Activated CD4-positive, alpha-beta memory T cell treated with anti-CD3 and anti-CD28 coated beads for 36 hours (primary cell): Measurements from ENCODE around the gene BCAR1. TPM values are rescaled to one million over a fixed set of nuclear protein-coding genes. Genes with fewer than 3 reads are reported as not detected.
"Not testable (repeated sequence)": the region's sequence is repeated elsewhere in the genome, so short reads cannot be mapped to it uniquely, and the experiment has no call there.

Source experiments
- CTCF ChIA-PET: fragments of 350-600 bp; sonication (Branson Sonifier 250); formaldehyde crosslinking; loops from one replicate; lab custom pipeline; 2021; ENCODE audit warnings: antibody characterized with exemption, inconsistent platforms; lab: Charles Lee
- POLR2A ChIA-PET: fragments of 350-600 bp; sonication (Branson Sonifier 250); formaldehyde crosslinking; loops from one replicate; lab custom pipeline; 2021; ENCODE audit warnings: antibody characterized with exemption; lab: Charles Lee
- DNase-seq: peaks from one replicate; pipeline ENCODE4 v3.0.0-alpha.2; 2020
- H3K27ac Mint-ChIP-seq: one replicate; pipeline ENCODE4 v1.8.0; 2021; ENCODE audit warnings: mixed read lengths
- H3K27me3 Mint-ChIP-seq: one replicate; pipeline ENCODE4 v1.8.0; 2021; ENCODE audit warnings: mixed read lengths
- H3K36me3 Mint-ChIP-seq: one replicate; pipeline ENCODE4 v1.8.0; 2021; ENCODE audit warnings: mixed read lengths
- H3K4me1 Mint-ChIP-seq: one replicate; pipeline ENCODE4 v1.8.0; 2021; ENCODE audit warnings: low read depth, mixed read lengths
- H3K4me3 Mint-ChIP-seq: one replicate; pipeline ENCODE4 v1.8.0; 2021; ENCODE audit warnings: mild to moderate bottlenecking, mixed read lengths
- H3K9me3 Mint-ChIP-seq: one replicate; pipeline ENCODE4 v1.8.0; 2021; ENCODE audit warnings: mixed read lengths
- intact Hi-C: fragments of 100-400 bp; cut with micrococcal nuclease; formaldehyde crosslinking; loops from one replicate; pipeline ENCODE4 v1.15.1; 2023
- total RNA-seq, 2 experiments: library from RNA; stranded (reverse); gene quantifications; one replicate each; pipeline ENCODE4 v1.2.3, GENCODE V29; 2021

The BCAR1 gene
- total RNA-seq, 2 experiments from 2014 or later = 0.78 to 1.1 TPM

- H3K4me3 Mint-ChIP-seq = no peak overlapping the region
- H3K4me1 Mint-ChIP-seq = peaks cover 2% of the 10 kb centered on the region
- no peaks in the 10 kb centered on the region for H3K36me3 Mint-ChIP-seq
- ChIA-PET POLR2A (no interaction called here), CTCF (interaction anchor here (0.9 kb wide), 1 partner anchor 215 kb away, joined by 3 read pairs; the partner anchor contains the start of gene TMEM170A)
- no peaks in the 10 kb centered on the region for H3K9me3 Mint-ChIP-seq
- no peak for DNase-seq
- intact Hi-C loops = no loop called here
- no peak overlapping the region for H3K27ac Mint-ChIP-seq
- peaks cover 30% of the 10 kb centered on the region for H3K27me3 Mint-ChIP-seq
These were observed 2.0 kb downstream of the BCAR1 start for GRCh38 chr16:75249441-75249840.

DNA sequence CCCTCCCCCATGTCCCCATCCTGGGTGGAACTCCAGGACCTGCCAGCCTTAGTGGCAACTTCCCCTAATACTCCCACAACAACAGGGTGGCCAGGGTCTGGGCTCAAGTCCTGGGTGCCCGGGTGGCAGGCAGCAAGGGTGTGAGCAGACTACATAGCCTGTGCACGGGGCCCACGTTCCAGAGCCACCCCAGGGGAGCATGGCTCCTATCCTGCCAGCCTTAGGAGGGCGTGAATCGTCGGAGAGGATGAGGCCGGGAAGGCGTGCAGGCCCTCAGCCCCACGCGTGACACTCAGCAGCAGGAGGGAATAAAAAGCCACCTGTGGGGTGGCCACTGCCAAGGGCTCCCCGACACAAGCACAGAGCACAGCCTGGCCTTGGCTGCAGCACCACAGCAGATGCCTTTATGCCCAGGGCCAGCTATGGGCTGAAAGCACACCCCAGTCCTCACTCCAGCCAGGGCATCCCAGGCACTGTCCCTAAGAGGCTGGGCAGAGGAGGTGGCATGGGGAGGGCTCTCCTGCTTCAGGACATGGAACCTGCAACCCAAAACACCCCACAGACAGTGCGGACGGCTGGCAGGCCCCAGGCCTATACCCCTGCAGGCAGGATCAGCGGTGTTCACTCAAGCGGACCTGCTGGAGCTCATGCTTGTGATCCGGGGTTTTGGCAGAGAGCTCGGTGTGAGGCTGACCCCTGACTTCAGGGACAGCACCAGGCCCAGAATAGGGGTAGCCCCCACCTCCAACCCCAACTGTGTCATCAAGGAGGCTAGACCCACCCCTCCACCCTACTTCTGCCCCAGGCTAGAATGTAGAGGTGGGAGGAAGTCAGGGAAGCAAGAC, 2.7 kb downstream of the BCAR1 start:
- Mint-ChIP-seq H3K36me3 (no peaks in the 10 kb centered on the region), H3K4me1 (peaks cover 2% of the 10 kb centered on the region), H3K9me3 (no peaks in the 10 kb centered on the region), H3K27ac (no peak overlapping the region), H3K27me3 (peaks cover 26% of the 10 kb centered on the region), H3K4me3 (no peak overlapping the region)
- intact Hi-C loops = no loop called here
- ChIA-PET POLR2A (no interaction called here), CTCF (interaction anchor here (3.4 kb wide), 1 partner anchor 15 kb away, joined by 14 read pairs; no protein-coding TSS in a partner anchor)
- no peak for DNase-seq

DNA sequence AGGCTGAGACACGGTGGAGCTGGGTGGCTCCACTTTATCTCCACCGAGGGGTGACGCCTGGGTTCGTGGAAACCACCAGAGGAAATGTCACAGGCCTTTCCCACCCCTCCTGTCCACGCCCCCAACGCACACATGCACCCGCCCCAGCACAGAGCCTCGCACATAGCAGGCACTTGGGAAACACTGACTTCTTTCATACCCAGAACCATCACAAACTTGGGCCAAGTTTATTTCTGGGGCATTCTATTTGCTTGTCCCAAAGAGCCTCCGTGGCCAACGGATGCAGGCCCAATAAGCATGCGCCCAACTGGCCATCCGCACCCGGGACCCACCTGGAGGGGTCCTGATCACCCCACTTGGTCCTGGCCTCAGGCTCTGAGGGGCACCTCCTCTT, 3.3 kb downstream of the BCAR1 start:
- ChIA-PET POLR2A (no interaction called here), CTCF (interaction anchor here (3.4 kb wide), 1 partner anchor 14 kb away, joined by 14 read pairs; no protein-coding TSS in a partner anchor)
- Mint-ChIP-seq H3K27ac (no peak overlapping the region), H3K36me3 (no peaks in the 10 kb centered on the region), H3K4me1 (peaks cover 2% of the 10 kb centered on the region), H3K27me3 (peaks cover 22% of the 10 kb centered on the region), H3K9me3 (no peaks in the 10 kb centered on the region), H3K4me3 (no peak overlapping the region)
- intact Hi-C loops = no loop called here
- DNase-seq = no peak

DNA sequence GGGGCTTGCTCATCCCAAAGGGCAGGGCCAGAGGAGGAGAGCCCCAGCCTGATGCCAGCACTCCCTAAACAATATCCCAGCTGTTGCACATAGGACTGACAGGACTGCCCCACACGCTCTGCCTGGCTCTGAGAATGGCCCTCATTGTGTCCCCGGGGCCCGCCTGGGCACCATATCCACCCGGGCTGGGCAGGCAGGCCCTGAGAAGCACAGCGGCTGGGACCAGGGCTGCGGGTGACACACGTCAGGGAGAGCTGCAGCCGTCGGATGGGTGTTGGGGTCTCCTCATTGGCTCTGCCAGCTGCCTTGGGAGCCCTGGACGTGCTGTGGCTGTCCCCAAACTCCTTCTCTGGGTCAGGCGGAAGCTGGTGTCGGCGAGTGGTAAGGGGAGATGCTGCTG, 4.2 kb downstream of the BCAR1 start:
- no peaks in the 10 kb centered on the region for H3K36me3 Mint-ChIP-seq
- H3K4me3 Mint-ChIP-seq = no peak overlapping the region
- H3K27me3 Mint-ChIP-seq = peaks cover 16% of the 10 kb centered on the region
- DNase-seq = no peak
- no peaks in the 10 kb centered on the region for H3K9me3 Mint-ChIP-seq
- intact Hi-C loops = no loop called here
- peaks cover 2% of the 10 kb centered on the region for H3K4me1 Mint-ChIP-seq
- POLR2A ChIA-PET = no interaction called here
- CTCF ChIA-PET = interaction anchor here (3.4 kb wide), 1 partner anchor 13 kb away, joined by 14 read pairs; no protein-coding TSS in a partner anchor
- H3K27ac Mint-ChIP-seq = no peak overlapping the region

DNA sequence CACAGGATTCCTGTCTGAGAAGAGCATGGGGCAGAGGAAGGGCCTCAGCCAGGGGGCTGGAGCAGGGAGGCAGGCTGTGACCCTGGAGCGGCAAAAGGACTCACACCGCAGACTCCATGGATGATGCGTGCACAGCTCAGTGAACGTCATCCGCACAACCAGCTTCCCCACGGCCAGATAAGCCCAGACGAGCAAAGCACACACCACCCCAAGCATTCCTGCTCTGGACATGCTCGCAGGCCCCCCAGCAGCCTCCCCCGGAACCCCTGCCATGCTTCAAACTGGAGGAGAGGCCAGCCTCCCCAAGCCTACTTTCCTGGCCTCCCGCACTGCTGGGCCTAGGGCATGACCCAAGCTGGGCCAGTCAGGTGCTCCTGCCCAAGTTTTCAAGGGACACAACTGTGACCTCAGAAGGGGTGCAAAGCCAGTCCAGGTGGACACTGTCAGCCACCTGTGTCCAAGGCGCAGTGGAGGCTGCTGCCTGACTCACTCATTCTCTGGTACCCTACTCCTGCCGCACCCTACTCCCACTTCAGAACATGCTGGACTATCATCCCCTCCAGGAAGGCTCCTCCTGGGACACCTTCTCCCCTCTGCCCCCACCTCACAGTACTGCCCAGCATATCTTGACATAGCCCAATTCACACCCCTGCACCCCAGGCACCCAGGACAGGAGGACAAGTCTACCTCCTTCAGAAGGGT, 4.8 kb downstream of the BCAR1 start:
- Mint-ChIP-seq H3K9me3 (no peaks in the 10 kb centered on the region), H3K27me3 (peaks cover 10% of the 10 kb centered on the region), H3K27ac (no peak overlapping the region), H3K4me3 (no peak overlapping the region), H3K4me1 (peaks cover 2% of the 10 kb centered on the region), H3K36me3 (no peaks in the 10 kb centered on the region)
- no peak for DNase-seq
- CTCF ChIA-PET = interaction anchor here (3.4 kb wide), 1 partner anchor 13 kb away, joined by 14 read pairs; no protein-coding TSS in a partner anchor
- POLR2A ChIA-PET = no interaction called here
- intact Hi-C loops = no loop called here

GRCh38 chr16:75244844-75245758, 6.3 kb downstream of the BCAR1 start:
- POLR2A ChIA-PET = no interaction called here
- CTCF ChIA-PET = interaction anchor here (3.4 kb wide), 1 partner anchor 11 kb away, joined by 14 read pairs; no protein-coding TSS in a partner anchor

DNA sequence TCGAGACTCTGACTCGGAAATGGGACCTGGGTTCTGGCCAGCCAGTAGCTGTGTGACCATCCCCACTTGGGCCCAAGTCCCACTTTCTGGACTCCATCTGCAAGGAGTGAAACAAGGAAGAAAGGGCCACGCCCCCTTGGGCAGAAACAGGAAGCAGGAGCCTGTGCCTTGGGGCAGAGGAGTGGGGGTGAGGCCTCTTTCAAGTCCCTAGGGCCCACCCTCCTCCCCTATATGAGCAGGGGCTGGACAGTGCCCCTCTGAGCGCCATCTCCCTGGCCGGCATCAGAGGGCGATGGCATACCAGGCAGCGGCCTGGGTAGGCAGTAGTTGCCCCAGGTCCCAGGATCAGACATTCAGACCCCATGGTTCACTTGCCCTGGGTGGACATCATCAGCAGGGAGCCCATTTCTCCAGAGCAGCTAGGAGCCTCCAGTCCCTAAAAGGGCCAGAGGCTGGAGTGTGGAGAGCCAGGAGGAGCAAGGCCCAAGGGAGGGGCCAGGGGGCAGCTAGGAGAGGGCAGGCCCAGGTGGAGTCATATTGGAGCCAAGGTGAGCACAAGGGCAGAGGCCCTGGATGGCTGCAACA, 7.1 kb downstream of the BCAR1 start:
- intact Hi-C loops = no loop called here
- Mint-ChIP-seq H3K36me3 (no peaks in the 10 kb centered on the region), H3K27me3 (peaks cover 2% of the 10 kb centered on the region), H3K27ac (no peak overlapping the region), H3K4me1 (no peaks in the 10 kb centered on the region), H3K4me3 (no peak overlapping the region), H3K9me3 (no peaks in the 10 kb centered on the region)
- POLR2A ChIA-PET = no interaction called here
- CTCF ChIA-PET = no interaction called here
- DNase-seq = no peak

More at GRCh38 chr16:75244844-75245758, 6.3 kb downstream of the BCAR1 start:
- Mint-ChIP-seq H3K9me3 (no peaks in the 10 kb centered on the region), H3K27me3 (peaks cover 6% of the 10 kb centered on the region), H3K27ac (no peak overlapping the region), H3K4me1 (no peaks in the 10 kb centered on the region), H3K4me3 (no peak overlapping the region), H3K36me3 (no peaks in the 10 kb centered on the region)
- intact Hi-C loops = no loop called here
- no peak for DNase-seq

GRCh38 chr16:75243667-75244224, 7.7 kb downstream of the BCAR1 start:
- ChIA-PET CTCF (interaction anchor here (0.6 kb wide), 1 partner anchor 490 kb away, joined by 3 read pairs; no protein-coding TSS in a partner anchor), POLR2A (no interaction called here)
- Mint-ChIP-seq H3K27ac (no peak overlapping the region), H3K27me3 (peaks cover 2% of the 10 kb centered on the region), H3K4me1 (no peaks in the 10 kb centered on the region), H3K9me3 (no peaks in the 10 kb centered on the region), H3K4me3 (no peak overlapping the region), H3K36me3 (no peaks in the 10 kb centered on the region)
- no peak for DNase-seq
- intact Hi-C loops = no loop called here

- DNase-seq, CTCF ChIA-PET, H3K9me3 Mint-ChIP-seq, H3K27me3 Mint-ChIP-seq, H3K4me1 Mint-ChIP-seq, H3K4me3 Mint-ChIP-seq, intact Hi-C loops, H3K36me3 Mint-ChIP-seq, H3K27ac Mint-ChIP-seq, POLR2A ChIA-PET: not testable (repeated sequence)
These were observed 8.9 kb downstream of the BCAR1 start for GRCh38 chr16:75242436-75243078.

DNA sequence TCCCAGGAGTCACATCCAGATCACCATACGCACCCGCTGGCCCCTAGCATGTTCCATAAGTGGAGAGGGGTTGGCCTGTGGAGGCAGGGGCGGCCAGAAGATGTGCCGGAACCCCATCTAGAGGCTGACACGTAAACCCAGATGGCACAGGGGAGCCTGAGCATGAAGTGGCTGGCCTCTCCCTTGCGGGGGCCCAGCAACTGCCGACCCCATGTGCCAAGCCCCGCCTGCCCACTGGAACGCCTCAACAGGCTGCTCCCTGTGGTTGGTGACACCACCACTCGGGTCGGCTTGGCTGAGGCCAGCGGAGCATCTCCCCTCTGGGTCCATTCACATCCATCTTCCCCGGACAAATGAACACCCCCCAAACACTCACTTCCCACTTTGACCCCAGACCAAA, 9.5 kb downstream of the BCAR1 start:
- Mint-ChIP-seq H3K27me3 (no peaks in the 10 kb centered on the region), H3K4me3 (no peak overlapping the region), H3K9me3 (no peaks in the 10 kb centered on the region), H3K4me1 (no peaks in the 10 kb centered on the region), H3K36me3 (no peaks in the 10 kb centered on the region), H3K27ac (no peak overlapping the region)
- ChIA-PET POLR2A (no interaction called here), CTCF (no interaction called here)
- intact Hi-C loops = no loop called here
- DNase-seq = no peak

GRCh38 chr16:75241412-75241811, 10.0 kb downstream of the BCAR1 start:
- H3K36me3 Mint-ChIP-seq = no peaks in the 10 kb centered on the region
- POLR2A ChIA-PET = no interaction called here
- H3K4me1 Mint-ChIP-seq = no peaks in the 10 kb centered on the region
- H3K27me3 Mint-ChIP-seq = no peaks in the 10 kb centered on the region
- CTCF ChIA-PET = no interaction called here
- H3K4me3 Mint-ChIP-seq = no peak overlapping the region
- intact Hi-C loops = no loop called here
- no peaks in the 10 kb centered on the region for H3K9me3 Mint-ChIP-seq
- no peak for DNase-seq
- H3K27ac Mint-ChIP-seq = no peak overlapping the region
